GM10266 (cell line): ENCODE measurements around the gene RUNX1.

Experiments
- DNase-seq: peaks from one replicate; pipeline ENCODE4 v3.0.0; 2012; ENCODE audit errors: extremely low spot score
- CTCF ChIP-seq: IDR thresholded peaks from 2 replicates; pipeline ENCODE4 v1.5.1; 2012; ENCODE audit warnings: mild to moderate bottlenecking, low read depth; ENCODE audit not compliant: control insufficient read depth, insufficient read depth; ENCODE audit errors: missing control alignments

The RUNX1 gene

DNA sequence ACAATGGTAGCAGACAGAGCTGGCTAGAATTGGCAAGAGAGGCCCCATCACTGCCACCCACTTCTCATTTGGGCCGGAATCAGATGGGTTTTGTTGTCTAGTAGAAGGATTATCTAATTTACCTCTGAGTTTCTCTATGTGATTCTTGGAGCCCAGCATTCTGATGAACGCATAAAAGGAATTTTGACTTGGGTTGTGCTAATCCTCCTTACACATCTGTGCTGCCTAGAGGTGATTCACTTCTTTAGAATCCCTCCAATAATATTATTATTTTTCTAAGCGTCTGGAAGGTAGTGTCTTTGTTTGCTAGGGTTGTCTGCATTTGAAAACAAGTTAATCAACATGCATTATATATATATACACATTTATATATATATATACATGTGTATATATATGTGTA lies 118.1 kb downstream of the RUNX1 start:
- TF ChIP-seq CTCF, result no peak
- DNase-seq, result no peak

GRCh38 chr21:34928637-34929036 lies 120.5 kb downstream of the RUNX1 start:
- DNase-seq, result no peak
- TF ChIP-seq CTCF, result no peak

DNA sequence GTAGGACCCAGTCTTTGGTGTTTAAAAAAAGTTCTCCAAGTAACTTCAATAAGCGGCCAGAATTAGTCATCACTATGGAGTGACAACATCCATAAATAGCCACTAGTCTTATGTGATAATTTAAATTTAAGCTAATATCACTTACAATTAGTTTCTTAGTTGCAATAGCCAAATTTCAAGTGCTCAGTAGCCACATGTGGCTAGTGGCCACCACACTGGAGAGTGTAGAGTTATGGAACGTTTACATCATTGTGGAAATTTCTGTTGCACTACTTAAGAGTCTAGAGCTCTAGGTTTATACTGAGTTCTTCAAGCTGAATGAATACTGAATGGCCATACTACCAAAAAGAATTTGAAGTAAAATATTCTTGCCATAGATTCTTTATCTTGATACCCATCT lies 121.1 kb downstream of the RUNX1 start:
- DNase-seq, result no peak
- no peak for TF ChIP-seq CTCF

- TF ChIP-seq CTCF, result no peak
- no peak for DNase-seq
Observed at GRCh38 chr21:34926803-34927467, 122.2 kb downstream of the RUNX1 start.

GRCh38 chr21:34925597-34925996 lies 123.5 kb downstream of the RUNX1 start:
- no peak for DNase-seq
- TF ChIP-seq CTCF, result no peak

DNA sequence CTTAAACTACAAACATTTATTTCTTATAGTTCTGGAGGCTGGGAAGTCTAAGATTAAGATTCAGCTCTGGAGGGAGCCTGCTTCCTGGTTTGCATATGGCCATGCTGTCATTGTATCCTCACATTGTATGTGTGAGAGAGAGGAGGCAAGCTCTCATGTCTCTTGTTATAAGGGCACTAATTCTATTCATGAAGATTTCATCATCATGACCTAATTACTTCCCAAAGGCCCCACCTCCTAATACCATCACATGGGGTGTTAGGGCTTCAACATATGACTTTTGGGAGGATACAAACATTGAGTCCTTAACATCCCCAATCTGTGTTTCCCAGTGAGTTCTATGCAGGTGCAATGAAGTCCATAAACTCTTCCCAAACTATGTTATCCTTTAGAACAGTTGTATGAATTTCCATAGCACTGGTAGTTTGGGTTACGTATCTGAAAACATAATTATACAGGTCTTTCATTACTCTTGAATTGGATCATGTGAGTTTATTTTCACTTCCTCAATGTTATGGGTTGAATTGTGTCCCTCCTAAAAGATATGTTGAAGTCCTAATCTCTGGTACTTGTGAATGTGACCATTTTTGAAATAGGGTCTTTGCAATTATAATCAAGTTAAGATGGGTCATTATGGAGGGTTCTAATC lies 124.2 kb downstream of the RUNX1 start:
- DNase-seq, result no peak
- no peak for TF ChIP-seq CTCF

- DNase-seq, result no peak
- no peak for TF ChIP-seq CTCF
Observed at GRCh38 chr21:34924194-34924593, 124.9 kb downstream of the RUNX1 start.
